GM23338 (cell line): ENCODE data around the gene FANK1. TPM values are rescaled to one million over a fixed set of nuclear protein-coding genes. Genes with fewer than 3 reads are reported as not detected.
A peak's percentile ranks its signal among the peaks of the same experiment; 100 is the strongest.

Experiments used
- ATAC-seq: fragments of 200-7000 bp; cut with Tn5 transposase; 3 replicates; pipeline ENCODE4 v1.9.1; 2020
- DNase-seq: peaks from one replicate; pipeline ENCODE4 v3.0.0-alpha.2; 2015; ENCODE audit warnings: low spot score
- H2AFZ ChIP-seq: fragments of 200-600 bp; sonication (generic); 2 replicates; pipeline ENCODE4 v1.8.0; 2016; ENCODE audit warnings: antibody characterized with exemption, mild to moderate bottlenecking, moderate library complexity
- H3F3A ChIP-seq: fragments of 200-600 bp; sonication (generic); replicated peaks from 2 replicates; pipeline ENCODE4 v1.8.0; 2017; ENCODE audit warnings: antibody characterized with exemption, mixed run types, low read depth
- H3K27ac ChIP-seq: fragments of 200-600 bp; sonication (generic); 2 replicates; pipeline ENCODE4 v1.6.1; 2016; ENCODE audit warnings: low read depth
- H3K27me3 ChIP-seq: fragments of 200-600 bp; sonication (generic); 2 replicates; pipeline ENCODE4 v1.8.0; 2016; ENCODE audit warnings: mild to moderate bottlenecking, mixed run types, moderate library complexity; ENCODE audit not compliant: insufficient read depth
- H3K36me3 ChIP-seq: fragments of 200-600 bp; sonication (generic); 2 replicates; pipeline ENCODE4 v1.8.0; 2016; ENCODE audit warnings: mild to moderate bottlenecking; ENCODE audit not compliant: insufficient read depth
- H3K4me1 ChIP-seq: fragments of 200-600 bp; sonication (generic); 2 replicates; pipeline ENCODE4 v1.8.0; 2016; ENCODE audit warnings: mild to moderate bottlenecking, moderate library complexity; ENCODE audit not compliant: insufficient read depth
- H3K4me2 ChIP-seq: fragments of 200-600 bp; sonication (generic); 2 replicates; pipeline ENCODE4 v1.7.1; 2017; ENCODE audit warnings: mixed run types
- H3K4me3 ChIP-seq: fragments of 200-600 bp; sonication (generic); 2 replicates; pipeline ENCODE4 v1.6.1; 2016; ENCODE audit warnings: mixed run types
- H3K79me2 ChIP-seq: fragments of 200-600 bp; sonication (generic); replicated peaks from 2 replicates; pipeline ENCODE4 v1.8.0; 2017; ENCODE audit warnings: mild to moderate bottlenecking; ENCODE audit not compliant: insufficient read depth
- H3K9me2 ChIP-seq: fragments of 200-600 bp; sonication (generic); 2 replicates; pipeline ENCODE4 v1.8.0; 2017; ENCODE audit not compliant: insufficient read depth
- H4K20me1 ChIP-seq: fragments of 200-600 bp; sonication (generic); replicated peaks from 2 replicates; pipeline ENCODE4 v1.8.0; 2017; ENCODE audit warnings: mild to moderate bottlenecking; ENCODE audit not compliant: insufficient read depth
- H3K27ac Mint-ChIP-seq: 2 replicates; pipeline ENCODE4 v1.8.0; 2020; ENCODE audit warnings: inconsistent platforms, mild to moderate bottlenecking, moderate library complexity, mixed read lengths
- H3K27me3 Mint-ChIP-seq: 3 replicates; pipeline ENCODE4 v1.8.0; 2022; ENCODE audit warnings: low read depth, mild to moderate bottlenecking, moderate library complexity, mixed read lengths, inconsistent platforms; ENCODE audit not compliant: insufficient read depth, poor library complexity
- H3K36me3 Mint-ChIP-seq: 3 replicates; pipeline ENCODE4 v1.8.0; 2021; ENCODE audit warnings: low read depth, mild to moderate bottlenecking, inconsistent platforms, moderate library complexity, mixed read lengths
- H3K4me1 Mint-ChIP-seq: 3 replicates; pipeline ENCODE4 v1.8.0; 2020; ENCODE audit warnings: mild to moderate bottlenecking, inconsistent platforms, mixed read lengths
- H3K4me3 Mint-ChIP-seq: 3 replicates; pipeline ENCODE4 v1.8.0; 2021; ENCODE audit warnings: moderate library complexity, mild to moderate bottlenecking, inconsistent platforms, mixed read lengths
- H3K9me3 Mint-ChIP-seq: 3 replicates; pipeline ENCODE4 v1.8.0; 2020; ENCODE audit warnings: moderate library complexity, mild to moderate bottlenecking, inconsistent platforms, mixed read lengths
- CREB1 ChIP-seq: fragments of 250-450 bp; sonication (Bioruptor Pico); IDR thresholded peaks from 2 replicates; pipeline ENCODE4 v1.5.0; 2020; ENCODE audit warnings: low read depth, mild to moderate bottlenecking, moderate library complexity
- EZH2 ChIP-seq: fragments of 200-600 bp; sonication (generic); IDR thresholded peaks from one replicate; pipeline ENCODE4 v1.8.0; 2017; ENCODE audit warnings: antibody characterized with exemption, mild to moderate bottlenecking, low read depth; ENCODE audit not compliant: unreplicated experiment
- EZH2phosphoT487 ChIP-seq: fragments of 200-600 bp; sonication (generic); IDR thresholded peaks from one replicate; pipeline ENCODE4 v1.8.1; 2018; ENCODE audit warnings: antibody characterized with exemption; ENCODE audit not compliant: unreplicated experiment
- JUNB ChIP-seq: IDR thresholded peaks from one replicate; pipeline ENCODE4 v1.6.1; 2016; ENCODE audit warnings: antibody characterized with exemption; ENCODE audit not compliant: unreplicated experiment
- NANOG ChIP-seq: IDR thresholded peaks from 2 replicates; pipeline ENCODE4 v1.6.1; 2016; ENCODE audit warnings: antibody characterized with exemption, borderline replicate concordance
- POLR2AphosphoS5 ChIP-seq: IDR thresholded peaks from 2 replicates; pipeline ENCODE4 v1.6.1; 2016; ENCODE audit warnings: antibody characterized with exemption, low read depth
- STAT1 ChIP-seq: IDR thresholded peaks from one replicate; pipeline ENCODE4 v1.6.1; 2016; ENCODE audit warnings: antibody characterized with exemption; ENCODE audit not compliant: unreplicated experiment
- ZNF114 ChIP-seq: fragments of 250-450 bp; sonication (Bioruptor Pico); IDR thresholded peaks from 2 replicates; pipeline ENCODE4 v1.5.0; 2020; ENCODE audit warnings: mild to moderate bottlenecking, moderate library complexity
- ZNF331 ChIP-seq: fragments of 250-450 bp; sonication (Bioruptor Pico); IDR thresholded peaks from 2 replicates; pipeline ENCODE4 v1.5.0; 2020; ENCODE audit warnings: low read depth, mild to moderate bottlenecking, moderate library complexity
- polyA plus RNA-seq: library from polyadenylated mRNA; unstranded; fragments of >200 nt; fragmentation: Nextera tagmentation; extraction: Ambion mirVana; gene quantifications from 2 replicates; pipeline ENCODE4 v1.2.1, GENCODE V29; 2016
- total RNA-seq: library from RNA; depleted of rRNA; stranded (reverse); fragments of >200 nt; shearing (Covaris generic); gene quantifications from 2 replicates; pipeline ENCODE4 v1.2.3, GENCODE V29; 2014
- TF ChIP-seq, protein P1 (sequence below), 2 experiments: fragments of 200-600 bp in 1 of 2; sonication (generic) in 1 of 2; conservative IDR thresholded peaks; 2 replicates each; pipeline versions ENCODE4 v1.5.1 to v1.6.1; 2016 to 2017; ENCODE audit warnings: antibody characterized with exemption in 2 of 2, low read depth in 2 of 2, mild to moderate bottlenecking in 2 of 2, moderate library complexity in 1 of 2
- TF ChIP-seq, protein P2 (sequence below): IDR thresholded peaks from one replicate; pipeline ENCODE4 v1.6.1; 2018; ENCODE audit warnings: antibody characterized with exemption; ENCODE audit not compliant: unreplicated experiment

Gene FANK1
- total and polyA plus RNA-seq, 2 experiments from 2014 or later: 0.37 to 0.69 TPM

DNA sequence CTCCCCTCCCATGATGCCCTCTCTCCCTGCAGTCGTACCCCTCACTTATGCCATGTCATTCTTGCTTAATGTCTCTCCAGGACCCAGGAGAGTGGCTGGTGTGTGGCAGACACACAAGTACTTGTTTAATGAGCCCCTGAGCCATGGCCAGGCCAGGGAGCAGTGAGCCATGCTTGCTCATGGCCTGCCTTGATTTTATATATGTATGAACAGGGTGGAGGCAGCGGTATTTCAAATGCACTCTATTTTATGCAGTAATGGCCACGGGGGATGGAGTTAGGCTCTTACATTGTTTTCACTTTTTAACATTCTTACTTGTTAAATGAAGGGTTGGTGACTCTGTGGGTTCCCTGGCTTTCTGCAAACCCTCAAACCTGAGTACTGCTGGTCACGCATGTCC, 144.8 kb downstream of the FANK1 start (continued):
- TF ChIP-seq, protein P1, sequence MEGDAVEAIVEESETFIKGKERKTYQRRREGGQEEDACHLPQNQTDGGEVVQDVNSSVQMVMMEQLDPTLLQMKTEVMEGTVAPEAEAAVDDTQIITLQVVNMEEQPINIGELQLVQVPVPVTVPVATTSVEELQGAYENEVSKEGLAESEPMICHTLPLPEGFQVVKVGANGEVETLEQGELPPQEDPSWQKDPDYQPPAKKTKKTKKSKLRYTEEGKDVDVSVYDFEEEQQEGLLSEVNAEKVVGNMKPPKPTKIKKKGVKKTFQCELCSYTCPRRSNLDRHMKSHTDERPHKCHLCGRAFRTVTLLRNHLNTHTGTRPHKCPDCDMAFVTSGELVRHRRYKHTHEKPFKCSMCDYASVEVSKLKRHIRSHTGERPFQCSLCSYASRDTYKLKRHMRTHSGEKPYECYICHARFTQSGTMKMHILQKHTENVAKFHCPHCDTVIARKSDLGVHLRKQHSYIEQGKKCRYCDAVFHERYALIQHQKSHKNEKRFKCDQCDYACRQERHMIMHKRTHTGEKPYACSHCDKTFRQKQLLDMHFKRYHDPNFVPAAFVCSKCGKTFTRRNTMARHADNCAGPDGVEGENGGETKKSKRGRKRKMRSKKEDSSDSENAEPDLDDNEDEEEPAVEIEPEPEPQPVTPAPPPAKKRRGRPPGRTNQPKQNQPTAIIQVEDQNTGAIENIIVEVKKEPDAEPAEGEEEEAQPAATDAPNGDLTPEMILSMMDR (conservative IDR thresholded peaks at IDR 0.05; ENCODE audit: low read depth in 2 of 2): no peak
- TF ChIP-seq JUNB (no peak), ZNF114 (CRISPR knock-in tag) (no peak), STAT1 (no peak), EZH2phosphoT487 (no peak), NANOG (no peak), CREB1 (CRISPR knock-in tag) (no peak), ZNF331 (CRISPR knock-in tag) (no peak), EZH2 (no peak)
- TF ChIP-seq, protein P2, sequence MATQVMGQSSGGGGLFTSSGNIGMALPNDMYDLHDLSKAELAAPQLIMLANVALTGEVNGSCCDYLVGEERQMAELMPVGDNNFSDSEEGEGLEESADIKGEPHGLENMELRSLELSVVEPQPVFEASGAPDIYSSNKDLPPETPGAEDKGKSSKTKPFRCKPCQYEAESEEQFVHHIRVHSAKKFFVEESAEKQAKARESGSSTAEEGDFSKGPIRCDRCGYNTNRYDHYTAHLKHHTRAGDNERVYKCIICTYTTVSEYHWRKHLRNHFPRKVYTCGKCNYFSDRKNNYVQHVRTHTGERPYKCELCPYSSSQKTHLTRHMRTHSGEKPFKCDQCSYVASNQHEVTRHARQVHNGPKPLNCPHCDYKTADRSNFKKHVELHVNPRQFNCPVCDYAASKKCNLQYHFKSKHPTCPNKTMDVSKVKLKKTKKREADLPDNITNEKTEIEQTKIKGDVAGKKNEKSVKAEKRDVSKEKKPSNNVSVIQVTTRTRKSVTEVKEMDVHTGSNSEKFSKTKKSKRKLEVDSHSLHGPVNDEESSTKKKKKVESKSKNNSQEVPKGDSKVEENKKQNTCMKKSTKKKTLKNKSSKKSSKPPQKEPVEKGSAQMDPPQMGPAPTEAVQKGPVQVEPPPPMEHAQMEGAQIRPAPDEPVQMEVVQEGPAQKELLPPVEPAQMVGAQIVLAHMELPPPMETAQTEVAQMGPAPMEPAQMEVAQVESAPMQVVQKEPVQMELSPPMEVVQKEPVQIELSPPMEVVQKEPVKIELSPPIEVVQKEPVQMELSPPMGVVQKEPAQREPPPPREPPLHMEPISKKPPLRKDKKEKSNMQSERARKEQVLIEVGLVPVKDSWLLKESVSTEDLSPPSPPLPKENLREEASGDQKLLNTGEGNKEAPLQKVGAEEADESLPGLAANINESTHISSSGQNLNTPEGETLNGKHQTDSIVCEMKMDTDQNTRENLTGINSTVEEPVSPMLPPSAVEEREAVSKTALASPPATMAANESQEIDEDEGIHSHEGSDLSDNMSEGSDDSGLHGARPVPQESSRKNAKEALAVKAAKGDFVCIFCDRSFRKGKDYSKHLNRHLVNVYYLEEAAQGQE: no peak

- Histone ChIP-seq H3K4me2 (no peak overlapping the region), H3F3A (no peaks in the 10 kb centered on the region), H3K4me1 (peaks cover 3% of the 10 kb centered on the region; the same call in 1 of the 2 replicates), H3K79me2 (no peaks in the 10 kb centered on the region), H2AFZ (no peak overlapping the region), H3K4me3 (no peak overlapping the region), H4K20me1 (no peaks in the 10 kb centered on the region), H3K36me3 (no peaks in the 10 kb centered on the region), H3K27me3 (no peaks in the 10 kb centered on the region), H3K9me2 (no peaks in the 10 kb centered on the region), H3K27ac (no peak overlapping the region)
- no peaks in the 10 kb centered on the region for H3K36me3 Mint-ChIP-seq
- H3K27me3 Mint-ChIP-seq: no peaks in the 10 kb centered on the region
- no peaks in the 10 kb centered on the region for H3K9me3 Mint-ChIP-seq
- peak; percentile 67 for DNase-seq
- peak; percentile 79 for ATAC-seq
- H3K4me1 Mint-ChIP-seq: peaks cover 19% of the 10 kb centered on the region
- no peak overlapping the region for H3K4me3 Mint-ChIP-seq
- 0 out of 2 replicates have a peak overlapping the region, but pooled peaks have one; percentile 53 for H3K27ac Mint-ChIP-seq
- TF ChIP-seq POLR2AphosphoS5 (no peak), NANOG (no peak), EZH2phosphoT487 (no peak), ZNF114 (CRISPR knock-in tag) (no peak), JUNB (no peak)
- TF ChIP-seq, protein P2: no peak
Measured at GRCh38 chr10:126041804-126042231, 145.5 kb downstream of the FANK1 start.
